H9 (cell line): ENCODE data around the gene BMP8A. TPM values are rescaled to one million over a fixed set of nuclear protein-coding genes. Genes with fewer than 3 reads are reported as not detected.

Experiments used
- DNase-seq: peaks from one replicate; pipeline ENCODE4 v3.0.0-alpha.2; 2017
- H2AFZ ChIP-seq: one replicate; pipeline ENCODE4 v1.6.1; 2013; ENCODE audit warnings: mild to moderate bottlenecking, low read length, control low read depth, moderate library complexity
- H2AK5ac ChIP-seq: 2 replicates; pipeline ENCODE4 v1.6.1; 2013; ENCODE audit warnings: low read length, control low read depth, mixed read lengths; ENCODE audit not compliant: insufficient read length
- H2BK120ac ChIP-seq: one replicate; pipeline ENCODE4 v1.6.1; 2013; ENCODE audit warnings: low read depth, mild to moderate bottlenecking, low read length, control low read depth, inconsistent platforms; ENCODE audit not compliant: poor library complexity, severe bottlenecking
- H2BK12ac ChIP-seq: 2 replicates; pipeline ENCODE4 v1.6.1; 2013; ENCODE audit warnings: low read length, control low read depth, mixed read lengths, low read depth; ENCODE audit not compliant: insufficient read length
- H2BK15ac ChIP-seq: 2 replicates; pipeline ENCODE4 v1.6.1; 2013; ENCODE audit warnings: low read depth, low read length, control low read depth
- H2BK20ac ChIP-seq: one replicate; pipeline ENCODE4 v1.6.1; 2013; ENCODE audit warnings: low read depth, mild to moderate bottlenecking, low read length, control low read depth, inconsistent platforms; ENCODE audit not compliant: poor library complexity, severe bottlenecking
- H2BK5ac ChIP-seq: 2 replicates; pipeline ENCODE4 v1.6.1; 2013; ENCODE audit warnings: low read length, control low read depth, mixed read lengths; ENCODE audit not compliant: insufficient read length
- H3K14ac ChIP-seq: 2 replicates; pipeline ENCODE4 v1.6.1; 2013; ENCODE audit warnings: low read length, control low read depth; ENCODE audit not compliant: insufficient read depth
- H3K18ac ChIP-seq: 2 replicates; pipeline ENCODE4 v1.6.1; 2013; ENCODE audit warnings: low read depth, mild to moderate bottlenecking, mixed read lengths, low read length, control low read depth; ENCODE audit not compliant: insufficient read length
- H3K23ac ChIP-seq: 2 replicates; pipeline ENCODE4 v1.6.1; 2013; ENCODE audit warnings: low read length, control low read depth, mixed read lengths, low read depth; ENCODE audit not compliant: insufficient read length
- H3K23me2 ChIP-seq: 2 replicates; pipeline ENCODE4 v1.6.1; 2013; ENCODE audit warnings: low read depth, mild to moderate bottlenecking, mixed read lengths, low read length, control low read depth; ENCODE audit not compliant: insufficient read length, poor library complexity, severe bottlenecking
- H3K27ac ChIP-seq: 2 replicates; pipeline ENCODE4 v1.5.1; 2013; ENCODE audit warnings: low read length, control low read depth, mixed read lengths, low read depth; ENCODE audit not compliant: insufficient read length
- H3K27me3 ChIP-seq: 2 replicates; pipeline ENCODE4 v1.6.1; 2013; ENCODE audit warnings: low read length, control low read depth, inconsistent platforms; ENCODE audit not compliant: insufficient read depth
- H3K4ac ChIP-seq: 2 replicates; pipeline ENCODE4 v1.6.1; 2013; ENCODE audit warnings: low read depth, mild to moderate bottlenecking, control low read depth, inconsistent platforms, low read length, moderate library complexity
- H3K4me1 ChIP-seq: 2 replicates; pipeline ENCODE4 v1.6.1; 2013; ENCODE audit warnings: low read length, control low read depth, inconsistent platforms; ENCODE audit not compliant: insufficient read depth
- H3K4me2 ChIP-seq: 2 replicates; pipeline ENCODE4 v1.6.1; 2013; ENCODE audit warnings: low read length, control low read depth, mixed read lengths; ENCODE audit not compliant: insufficient read length, insufficient read depth
- H3K56ac ChIP-seq: 2 replicates; pipeline ENCODE4 v1.6.1; 2013; ENCODE audit warnings: low read depth, mild to moderate bottlenecking, mixed read lengths, low read length, control low read depth; ENCODE audit not compliant: insufficient read length
- H3K79me1 ChIP-seq: 2 replicates; pipeline ENCODE4 v1.6.1; 2013; ENCODE audit warnings: low read depth, mild to moderate bottlenecking, moderate library complexity, low read length, control low read depth, inconsistent platforms; ENCODE audit not compliant: insufficient read depth, poor library complexity, severe bottlenecking
- H3K79me2 ChIP-seq: 2 replicates; pipeline ENCODE4 v1.6.1; 2013; ENCODE audit warnings: low read length, control low read depth, inconsistent platforms; ENCODE audit not compliant: insufficient read depth
- H3K9ac ChIP-seq: 2 replicates; pipeline ENCODE4 v1.6.1; 2013; ENCODE audit warnings: low read length, control low read depth, mixed read lengths; ENCODE audit not compliant: insufficient read length; ENCODE audit errors: extremely low read depth
- H3K9me3 ChIP-seq: one replicate; pipeline ENCODE4 v1.6.1; 2013; ENCODE audit warnings: low read depth, low read length, inconsistent platforms; ENCODE audit not compliant: control insufficient read depth
- H3T11ph ChIP-seq: one replicate; pipeline ENCODE4 v1.6.1; 2013; ENCODE audit warnings: mild to moderate bottlenecking, low read length, control low read depth, inconsistent platforms
- H4K20me1 ChIP-seq: one replicate; pipeline ENCODE4 v1.6.1; 2013; ENCODE audit not compliant: control insufficient read depth, insufficient read length, insufficient read depth
- H4K5ac ChIP-seq: 2 replicates; pipeline ENCODE4 v1.6.1; 2013; ENCODE audit warnings: low read depth, mild to moderate bottlenecking, mixed read lengths, low read length, control low read depth; ENCODE audit not compliant: insufficient read length
- H4K8ac ChIP-seq: replicated peaks from 2 replicates; pipeline ENCODE4 v1.6.1; 2013; ENCODE audit warnings: low read length, control low read depth, mixed read lengths, low read depth; ENCODE audit not compliant: insufficient read length
- H4K91ac ChIP-seq: 2 replicates; pipeline ENCODE4 v1.6.1; 2013; ENCODE audit warnings: low read depth, mild to moderate bottlenecking, moderate library complexity, mixed read lengths, low read length, control low read depth; ENCODE audit not compliant: insufficient read length
- H3K27ac Mint-ChIP-seq, 3 experiments: 2 replicates in 2 of 3; 3 replicates in 1 of 3; pipeline ENCODE4 v1.8.0; 2020 to 2021; ENCODE audit warnings: mixed read lengths in 3 of 3, mild to moderate bottlenecking in 1 of 3, moderate library complexity in 1 of 3
- H3K27me3 Mint-ChIP-seq: 2 replicates; pipeline ENCODE4 v1.8.0; 2021; ENCODE audit warnings: low read depth, mild to moderate bottlenecking, moderate library complexity, mixed read lengths
- H3K36me3 Mint-ChIP-seq, 3 experiments: 2 replicates in 2 of 3; 3 replicates in 1 of 3; pipeline ENCODE4 v1.8.0; 2020 to 2021; ENCODE audit warnings: low read depth in 3 of 3, mixed read lengths in 3 of 3; ENCODE audit not compliant: insufficient read depth in 1 of 3
- H3K4me1 Mint-ChIP-seq, 2 experiments: 2 replicates each; pipeline ENCODE4 v1.8.0; 2020; ENCODE audit warnings: mixed read lengths in 2 of 2
- H3K4me3 Mint-ChIP-seq, 2 experiments: 2 replicates in 1 of 2; 3 replicates in 1 of 2; pipeline ENCODE4 v1.8.0; 2020 to 2021; ENCODE audit warnings: mild to moderate bottlenecking in 2 of 2, mixed read lengths in 2 of 2, moderate library complexity in 1 of 2
- H3K9me3 Mint-ChIP-seq, 2 experiments: 2 replicates in 1 of 2; 3 replicates in 1 of 2; pipeline ENCODE4 v1.8.0; 2020; ENCODE audit warnings: mild to moderate bottlenecking in 2 of 2, mixed read lengths in 2 of 2, moderate library complexity in 1 of 2
- WGBS: extraction: QIAGEN DNeasy Blood & Tissue Kit; methylation state at CpG from one replicate; pipeline ENCODE4 v1.1.7; 2013; ENCODE audit warnings: missing lambda C conversion rate, low lambda C conversion rate, mixed read lengths; ENCODE audit not compliant: insufficient read length; ENCODE audit errors: extremely low coverage; 5-methylcytosine and 5-hydroxymethylcytosine counted together
- total RNA-seq: library from RNA; stranded (reverse); gene quantifications from 2 replicates; pipeline ENCODE4 v1.2.1, GENCODE V29; 2021
- TF ChIP-seq, protein P1 (sequence below): fragments of 200-600 bp; sonication (generic); conservative IDR thresholded peaks from 3 replicates; pipeline ENCODE4 v1.8.0; 2021; ENCODE audit warnings: antibody characterized with exemption, mild to moderate bottlenecking

The BMP8A gene
- total RNA-seq, 1 experiment from 2014 or later = 0.52 TPM

DNA sequence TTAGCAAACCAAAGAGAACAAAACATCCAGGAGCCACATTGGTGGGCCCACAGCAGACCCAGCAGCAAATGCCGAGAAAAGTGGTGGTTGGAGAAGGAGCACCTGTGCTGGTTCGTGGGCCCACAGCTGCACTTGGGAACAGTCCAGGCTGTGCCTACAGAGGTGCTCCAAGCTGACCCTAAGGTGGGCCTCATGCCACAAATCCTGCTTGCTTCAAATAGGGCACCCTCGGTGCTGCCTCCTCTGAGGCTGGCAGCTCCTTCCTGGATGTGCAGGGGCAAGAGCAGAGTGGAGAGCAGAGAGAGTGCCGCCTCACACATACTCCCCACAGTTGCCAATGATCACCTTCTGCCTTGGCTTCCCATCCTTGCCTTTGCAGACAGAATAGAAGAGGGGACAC is 40.1 kb downstream of the BMP8A start:
- Histone ChIP-seq H3K4me2 (no peak overlapping the region), H4K5ac (no peak overlapping the region), H3K23ac (no peak overlapping the region), H3K9ac (no peak overlapping the region), H3K9me3 (no peaks in the 10 kb centered on the region), H2AK5ac (no peak overlapping the region), H2BK12ac (no peak overlapping the region), H3K23me2 (no peaks in the 10 kb centered on the region), H3K56ac (no peak overlapping the region), H4K91ac (no peak overlapping the region), H4K8ac (no peak overlapping the region), H3K14ac (no peak overlapping the region), H3K79me2 (no peaks in the 10 kb centered on the region), H3K79me1 (no peaks in the 10 kb centered on the region), H2BK120ac (no peak overlapping the region), H3T11ph (no peak overlapping the region), H4K20me1 (no peaks in the 10 kb centered on the region), H3K18ac (no peak overlapping the region), H2BK15ac (no peak overlapping the region), H2BK5ac (no peak overlapping the region), H3K27ac (no peak overlapping the region), H2AFZ (no peak overlapping the region), H3K4ac (no peak overlapping the region), H3K27me3 (no peaks in the 10 kb centered on the region), H3K4me1 (no peaks in the 10 kb centered on the region), H2BK20ac (no peak overlapping the region)
- Mint-ChIP-seq H3K4me1 (no peaks in the 10 kb centered on the region), H3K27ac (no peak overlapping the region; a peak in 2 of 7 replicates), H3K27me3 (no peaks in the 10 kb centered on the region), H3K4me3 (no peak overlapping the region), H3K9me3 (no peaks in the 10 kb centered on the region), H3K36me3 (peaks cover 2 to 22% (median 12%) of the 10 kb centered on the region in 3 experiments; a peak in 4 of 7 replicates)
- WGBS = no CpG with 5 or more reads among the region's 4 CpGs
- TF ChIP-seq, protein P1, sequence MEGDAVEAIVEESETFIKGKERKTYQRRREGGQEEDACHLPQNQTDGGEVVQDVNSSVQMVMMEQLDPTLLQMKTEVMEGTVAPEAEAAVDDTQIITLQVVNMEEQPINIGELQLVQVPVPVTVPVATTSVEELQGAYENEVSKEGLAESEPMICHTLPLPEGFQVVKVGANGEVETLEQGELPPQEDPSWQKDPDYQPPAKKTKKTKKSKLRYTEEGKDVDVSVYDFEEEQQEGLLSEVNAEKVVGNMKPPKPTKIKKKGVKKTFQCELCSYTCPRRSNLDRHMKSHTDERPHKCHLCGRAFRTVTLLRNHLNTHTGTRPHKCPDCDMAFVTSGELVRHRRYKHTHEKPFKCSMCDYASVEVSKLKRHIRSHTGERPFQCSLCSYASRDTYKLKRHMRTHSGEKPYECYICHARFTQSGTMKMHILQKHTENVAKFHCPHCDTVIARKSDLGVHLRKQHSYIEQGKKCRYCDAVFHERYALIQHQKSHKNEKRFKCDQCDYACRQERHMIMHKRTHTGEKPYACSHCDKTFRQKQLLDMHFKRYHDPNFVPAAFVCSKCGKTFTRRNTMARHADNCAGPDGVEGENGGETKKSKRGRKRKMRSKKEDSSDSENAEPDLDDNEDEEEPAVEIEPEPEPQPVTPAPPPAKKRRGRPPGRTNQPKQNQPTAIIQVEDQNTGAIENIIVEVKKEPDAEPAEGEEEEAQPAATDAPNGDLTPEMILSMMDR = no peak
- no peak for DNase-seq
